Measurements from ENCODE around the gene CYB5D1. TPM values are rescaled to one million over a fixed set of nuclear protein-coding genes. Genes with fewer than 3 reads are reported as not detected.

Gene CYB5D1
- total RNA-seq, 2 experiments from 2014 or later, result 18.1 to 24.8 TPM

DNA sequence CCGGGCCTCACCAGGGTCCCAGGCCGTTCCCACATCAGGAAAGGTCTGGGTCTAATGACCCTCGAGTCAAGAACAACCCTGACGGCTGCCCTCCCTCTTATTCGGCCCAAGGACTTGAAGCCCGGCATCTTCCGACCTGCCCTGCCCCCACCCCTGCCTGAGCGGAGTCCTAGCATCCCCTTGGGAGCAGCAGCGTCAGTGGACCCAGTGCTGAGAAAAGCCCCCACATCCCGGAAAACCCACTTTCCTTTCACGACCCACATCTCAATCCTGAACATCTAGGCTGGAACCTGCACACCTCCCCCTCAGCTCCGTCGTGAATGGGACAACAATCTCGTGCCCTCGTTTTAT is 2.2 kb upstream of the CYB5D1 start:
- Histone ChIP-seq H2AFZ (ENCODE audit: low read length) (no peak overlapping the region), H3K79me2 (ENCODE audit: insufficient read depth, low read depth, low read length) (peaks cover 39% of the 10 kb centered on the region), H3K4me2 (ENCODE audit: low read length) (peak overlapping the region; percentile 91), H3K9me2 (ENCODE audit: insufficient read depth, low read length) (no peaks in the 10 kb centered on the region), H3K9me3 (ENCODE audit: low read length) (no peaks in the 10 kb centered on the region), H4K20me1 (ENCODE audit: insufficient read depth, low read length) (peaks cover 8% of the 10 kb centered on the region; the same call in 1 of the 2 replicates), H3K36me3 (ENCODE audit: insufficient read depth, low read length) (peaks cover 75% of the 10 kb centered on the region), H3K4me3 (ENCODE audit: low read depth, low read length, poor library complexity, severe bottlenecking) (peak overlapping the region; percentile 86), H3K4me1 (ENCODE audit: insufficient read depth, low read length, poor library complexity, severe bottlenecking) (peaks cover 47% of the 10 kb centered on the region), H3K27ac (ENCODE audit: low read depth, low read length, poor library complexity, severe bottlenecking) (peak overlapping the region; percentile 86)
- DNase-seq (ENCODE audit: low spot score), result no peak
- ChIA-PET CTCF (ENCODE audit: unreplicated experiment) (interaction anchor here (0.6 kb wide), 2 partner anchors 19 to 52 kb away, joined by 6 to 7 read pairs; no protein-coding TSS in a partner anchor), POLR2A (interaction anchor here (0.6 to 2.1 kb wide), 2 partner anchors 9 to 18 kb away, joined by 3 to 10 read pairs; no protein-coding TSS in a partner anchor)
- no TSS peak for BruUV-seq (replicated peaks)
- intact Hi-C loops (cut with micrococcal nuclease; ENCODE audit: unreplicated experiment), result no loop called here
- TF ChIP-seq, protein P1, sequence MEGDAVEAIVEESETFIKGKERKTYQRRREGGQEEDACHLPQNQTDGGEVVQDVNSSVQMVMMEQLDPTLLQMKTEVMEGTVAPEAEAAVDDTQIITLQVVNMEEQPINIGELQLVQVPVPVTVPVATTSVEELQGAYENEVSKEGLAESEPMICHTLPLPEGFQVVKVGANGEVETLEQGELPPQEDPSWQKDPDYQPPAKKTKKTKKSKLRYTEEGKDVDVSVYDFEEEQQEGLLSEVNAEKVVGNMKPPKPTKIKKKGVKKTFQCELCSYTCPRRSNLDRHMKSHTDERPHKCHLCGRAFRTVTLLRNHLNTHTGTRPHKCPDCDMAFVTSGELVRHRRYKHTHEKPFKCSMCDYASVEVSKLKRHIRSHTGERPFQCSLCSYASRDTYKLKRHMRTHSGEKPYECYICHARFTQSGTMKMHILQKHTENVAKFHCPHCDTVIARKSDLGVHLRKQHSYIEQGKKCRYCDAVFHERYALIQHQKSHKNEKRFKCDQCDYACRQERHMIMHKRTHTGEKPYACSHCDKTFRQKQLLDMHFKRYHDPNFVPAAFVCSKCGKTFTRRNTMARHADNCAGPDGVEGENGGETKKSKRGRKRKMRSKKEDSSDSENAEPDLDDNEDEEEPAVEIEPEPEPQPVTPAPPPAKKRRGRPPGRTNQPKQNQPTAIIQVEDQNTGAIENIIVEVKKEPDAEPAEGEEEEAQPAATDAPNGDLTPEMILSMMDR (conservative IDR thresholded peaks at IDR 0.05; ENCODE audit: low read length), result no peak
- TF ChIP-seq EZH2phosphoT487 (IDR thresholded peaks at IDR 0.05; ENCODE audit: borderline replicate concordance, low read depth, low read length), result no peak

DNA sequence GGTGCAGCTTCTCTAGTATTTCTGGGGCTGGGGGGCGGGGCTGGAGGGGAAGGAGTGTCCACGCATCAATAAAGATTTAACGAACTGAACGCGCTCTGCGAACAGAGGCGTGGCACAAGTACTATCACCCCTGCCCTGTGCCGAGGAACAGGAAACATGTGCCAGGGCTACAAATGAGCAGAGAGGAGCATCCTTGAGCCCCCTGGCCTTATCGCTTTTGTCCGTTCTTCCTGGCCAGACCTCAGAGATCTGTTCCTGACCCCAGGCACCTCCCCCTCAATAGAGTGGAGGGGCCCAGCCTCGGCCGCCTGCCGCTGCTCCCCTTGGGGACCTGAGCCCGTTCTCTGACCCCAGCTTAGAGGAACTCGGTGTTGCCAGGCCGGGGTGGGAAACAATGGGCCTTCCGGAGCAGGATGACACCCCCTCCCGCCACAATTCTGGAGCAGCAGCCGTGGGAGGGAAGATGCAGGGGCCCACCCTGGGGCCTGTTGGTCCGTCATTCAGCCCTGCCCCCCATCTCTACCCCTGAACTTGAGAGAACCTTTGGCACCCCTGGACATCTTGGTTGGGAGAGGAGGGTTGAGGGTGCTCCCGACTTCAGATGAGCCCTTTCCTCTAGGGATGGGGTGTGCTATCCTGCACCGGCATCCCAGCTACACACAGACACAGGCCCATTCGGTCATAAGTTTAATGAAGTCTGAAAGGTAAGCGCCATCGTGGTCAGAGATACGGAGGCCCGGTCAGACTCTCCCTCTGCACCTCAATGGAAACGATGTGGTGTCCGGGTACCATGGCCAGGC is 1.6 kb upstream of the CYB5D1 start:
- H2AFZ ChIP-seq (ENCODE audit: low read length), result peak overlapping the region; percentile 11; the same call in 1 of the 2 replicates
- POLR2A ChIA-PET, result interaction anchor here (0.6 to 2.1 kb wide), 3 partner anchors 9 to 30 kb away, joined by 3 to 10 read pairs (median 3); no protein-coding TSS in a partner anchor
- peaks cover 75% of the 10 kb centered on the region for H3K36me3 ChIP-seq (ENCODE audit: insufficient read depth, low read length)
- H3K4me2 ChIP-seq (ENCODE audit: low read length), result peak overlapping the region; percentile 91
- peaks cover 47% of the 10 kb centered on the region for H3K4me1 ChIP-seq (ENCODE audit: insufficient read depth, low read length, poor library complexity, severe bottlenecking)
- peak overlapping the region; percentile 86 for H3K27ac ChIP-seq (ENCODE audit: low read depth, low read length, poor library complexity, severe bottlenecking)
- H3K9me3 ChIP-seq (ENCODE audit: low read length), result no peaks in the 10 kb centered on the region
- peaks cover 44% of the 10 kb centered on the region for H3K79me2 ChIP-seq (ENCODE audit: insufficient read depth, low read depth, low read length)
- TF ChIP-seq, protein P1 (conservative IDR thresholded peaks at IDR 0.05; ENCODE audit: low read length), result no peak
- TF ChIP-seq EZH2phosphoT487 (IDR thresholded peaks at IDR 0.05; ENCODE audit: borderline replicate concordance, low read depth, low read length), result no peak
- BruUV-seq (replicated peaks), result no TSS peak
- peak; percentile 56 for DNase-seq (ENCODE audit: low spot score)
- no peaks in the 10 kb centered on the region for H3K9me2 ChIP-seq (ENCODE audit: insufficient read depth, low read length)
- H4K20me1 ChIP-seq (ENCODE audit: insufficient read depth, low read length), result peaks cover 8% of the 10 kb centered on the region; the same call in 1 of the 2 replicates
- peak overlapping the region; percentile 86 for H3K4me3 ChIP-seq (ENCODE audit: low read depth, low read length, poor library complexity, severe bottlenecking)
- intact Hi-C loops (cut with micrococcal nuclease; ENCODE audit: unreplicated experiment), result no loop called here
- CTCF ChIA-PET (ENCODE audit: unreplicated experiment), result interaction anchor here (0.6 to 1.0 kb wide), 3 partner anchors 19 to 52 kb away, joined by 3 to 7 read pairs (median 6); no protein-coding TSS in a partner anchor

Measured in OCI-LY7 (cell line).